ENCODE results near the gene EHD3. TPM values are rescaled to one million over a fixed set of nuclear protein-coding genes. Genes with fewer than 3 reads are reported as not detected.

The EHD3 gene
- total RNA-seq, 1 donor from 2014 or later: 26.6 TPM

DNA sequence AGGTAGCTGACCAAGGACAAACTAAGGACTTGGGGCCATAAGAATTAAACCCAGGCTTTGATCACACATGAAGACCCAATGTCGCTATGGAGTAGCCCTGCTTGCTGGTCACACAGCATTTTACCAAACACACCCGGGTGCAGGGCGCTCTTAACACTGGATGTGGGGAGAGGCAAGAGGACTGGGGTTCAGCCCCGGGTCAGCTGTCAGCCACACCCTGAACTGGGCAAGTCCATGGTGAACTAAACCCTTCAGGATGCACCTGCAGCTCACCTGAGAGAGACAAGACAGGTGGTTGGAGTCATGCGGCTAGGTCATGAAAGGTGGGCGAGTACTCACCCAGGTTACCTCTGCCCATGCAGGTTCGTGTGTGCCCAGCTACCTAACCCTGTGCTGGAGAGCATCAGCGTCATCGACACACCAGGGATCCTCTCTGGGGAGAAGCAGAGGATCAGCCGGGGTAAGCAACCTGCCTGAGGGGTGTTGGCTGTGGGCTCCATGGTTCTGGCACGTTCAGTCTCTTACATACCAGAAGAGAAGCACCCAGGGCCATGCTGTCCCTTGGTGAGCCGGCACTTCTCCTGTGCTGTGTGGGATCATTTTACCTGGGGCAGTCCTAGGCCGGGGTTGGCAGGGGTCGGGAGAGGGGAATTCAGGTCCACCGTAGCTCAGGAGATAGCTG lies 15.2 kb downstream of the EHD3 start:
- intact Hi-C loops (cut with DNase I): no loop called here
- peak; percentile 61 for DNase-seq (ENCODE audit: low spot score)

- DNase-seq (ENCODE audit: low spot score): peak; percentile 39
- intact Hi-C loops (cut with DNase I): no loop called here
Observed at GRCh38 chr2:31251018-31251417, 17.1 kb downstream of the EHD3 start.

DNA sequence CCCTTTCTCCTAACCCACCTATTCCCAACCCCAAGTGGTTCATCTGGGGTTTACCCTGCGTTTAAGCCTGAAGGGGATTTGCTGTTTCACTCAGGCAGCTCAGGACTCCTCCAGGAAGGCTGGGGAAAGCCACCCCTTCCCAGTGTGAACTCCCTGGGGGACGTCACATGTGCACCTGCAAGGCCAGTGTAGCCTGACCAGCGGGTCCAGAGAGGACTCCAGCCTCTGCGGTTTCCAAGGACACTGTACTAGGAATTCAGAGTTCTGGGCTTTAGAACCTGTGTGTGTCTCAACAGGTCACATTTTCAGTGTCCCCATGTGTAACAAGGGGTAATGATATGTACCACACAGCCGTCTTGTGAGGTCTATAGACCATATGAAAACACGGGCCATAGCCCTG lies 17.9 kb downstream of the EHD3 start:
- intact Hi-C loops (cut with DNase I): no loop called here
- DNase-seq (ENCODE audit: low spot score): peak; percentile 35

- peak; percentile 67 for DNase-seq (ENCODE audit: low spot score)
- intact Hi-C loops (cut with DNase I): no loop called here
Observed at GRCh38 chr2:31253356-31254131, 19.6 kb downstream of the EHD3 start.

DNA sequence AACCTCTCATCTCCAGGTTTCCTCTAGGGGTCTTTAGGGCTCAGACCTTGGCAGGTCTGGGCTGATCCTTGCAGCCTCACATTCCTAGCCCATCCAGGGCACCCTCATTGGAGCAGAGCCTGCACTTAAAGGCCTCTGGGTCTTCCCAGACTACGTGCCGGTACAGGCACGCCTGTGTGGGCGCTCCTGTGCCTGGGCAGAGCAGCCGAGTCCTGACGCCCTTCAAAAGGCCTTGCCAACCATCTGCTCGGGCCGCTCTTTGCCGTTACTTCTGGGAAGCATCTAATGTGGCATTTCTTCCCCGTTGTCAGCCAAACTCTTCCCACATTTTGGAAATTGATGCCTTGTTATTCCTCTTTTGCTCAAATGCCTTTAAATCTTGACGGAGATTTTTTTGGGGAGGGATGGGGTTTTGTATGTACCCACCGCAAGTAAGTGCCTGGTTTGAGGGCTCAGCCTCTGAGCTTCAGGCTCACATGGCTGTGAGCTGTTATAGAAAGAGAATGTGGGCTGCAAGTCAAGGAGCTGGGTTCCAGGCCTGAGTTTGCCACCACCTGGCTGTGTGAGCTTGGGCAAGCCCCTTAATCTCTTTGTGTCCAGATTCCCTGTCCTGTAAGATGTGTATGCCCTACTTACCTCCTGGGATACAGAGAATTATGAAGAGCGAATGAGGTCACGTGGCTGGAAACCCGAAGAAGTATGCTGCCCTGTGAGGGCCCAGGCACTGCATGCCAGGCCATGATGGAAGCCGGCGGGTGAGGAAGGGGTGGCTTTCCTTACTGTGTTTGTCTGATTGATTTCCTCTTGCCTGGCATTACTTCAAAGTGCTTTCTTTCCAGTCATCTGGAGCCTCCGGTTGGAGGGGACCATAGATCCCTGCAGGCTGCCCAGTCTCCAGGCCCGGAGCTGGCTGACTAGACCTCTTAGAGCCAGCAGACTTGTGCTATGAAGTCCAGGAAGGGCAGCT lies 20.6 kb downstream of the EHD3 start:
- DNase-seq (ENCODE audit: low spot score): peak; percentile 66
- intact Hi-C loops (cut with DNase I): no loop called here

- no peak for DNase-seq (ENCODE audit: low spot score)
- intact Hi-C loops (cut with DNase I): no loop called here
Observed at GRCh38 chr2:31255911-31256571, 22.1 kb downstream of the EHD3 start.

DNA sequence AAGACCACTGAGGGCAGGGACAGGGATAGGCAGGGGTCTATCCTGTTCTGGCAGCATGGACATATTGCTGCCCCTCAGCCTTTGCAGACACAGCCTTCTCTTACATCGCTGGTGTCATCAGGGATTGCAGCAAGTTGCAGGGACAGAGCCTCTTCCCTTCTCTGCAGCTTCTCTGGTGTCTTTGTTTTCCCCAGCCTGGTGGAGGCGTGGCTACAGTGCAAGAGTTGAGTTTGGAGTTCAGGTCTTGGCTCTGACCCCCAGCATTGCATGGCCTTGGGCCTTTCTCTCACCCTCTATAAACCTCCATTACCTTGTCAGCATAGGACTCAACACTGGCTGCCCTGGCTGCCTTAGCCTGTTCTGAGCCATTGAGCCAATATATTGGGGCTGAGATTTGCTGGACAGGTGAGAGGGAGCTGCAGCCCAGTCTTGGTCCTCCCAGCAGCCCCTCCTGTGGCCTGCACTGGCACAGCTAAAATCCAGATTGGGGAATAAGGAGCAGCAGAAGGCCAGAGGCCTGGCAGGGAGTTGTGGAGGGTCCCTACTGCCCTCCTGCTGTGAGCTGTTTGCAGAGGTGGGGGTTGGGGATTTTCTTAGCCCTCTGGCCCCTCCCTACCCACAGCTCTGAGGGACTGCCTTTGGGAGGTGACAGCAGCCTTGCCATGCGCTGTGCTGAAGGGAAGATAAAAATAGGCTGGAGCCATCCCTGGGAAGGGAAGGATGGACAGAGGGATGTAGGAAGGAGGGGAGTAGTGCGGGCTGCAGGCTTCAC lies 22.8 kb downstream of the EHD3 start:
- DNase-seq (ENCODE audit: low spot score): no peak
- intact Hi-C loops (cut with DNase I): no loop called here

DNA sequence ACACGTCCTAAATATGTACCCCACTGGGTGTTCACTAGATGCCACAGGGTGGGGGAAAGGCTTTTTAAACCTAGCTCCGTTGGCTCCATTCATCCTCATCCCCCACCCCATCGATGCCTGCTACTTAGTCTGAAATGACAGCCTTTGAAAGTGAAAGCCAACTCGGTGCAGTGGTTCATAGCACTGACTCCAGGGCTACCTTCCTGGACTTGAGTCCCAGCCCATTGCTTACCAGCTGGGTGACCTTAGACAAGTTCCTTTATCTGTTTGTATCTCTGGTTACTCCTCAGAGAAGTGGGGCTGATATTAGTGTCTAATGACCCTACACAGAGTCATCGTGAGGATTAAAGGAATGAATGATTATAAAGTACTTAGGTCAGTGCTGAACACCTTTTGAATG lies 24.4 kb downstream of the EHD3 start:
- intact Hi-C loops (cut with DNase I): no loop called here
- DNase-seq (ENCODE audit: low spot score): no peak

DNA sequence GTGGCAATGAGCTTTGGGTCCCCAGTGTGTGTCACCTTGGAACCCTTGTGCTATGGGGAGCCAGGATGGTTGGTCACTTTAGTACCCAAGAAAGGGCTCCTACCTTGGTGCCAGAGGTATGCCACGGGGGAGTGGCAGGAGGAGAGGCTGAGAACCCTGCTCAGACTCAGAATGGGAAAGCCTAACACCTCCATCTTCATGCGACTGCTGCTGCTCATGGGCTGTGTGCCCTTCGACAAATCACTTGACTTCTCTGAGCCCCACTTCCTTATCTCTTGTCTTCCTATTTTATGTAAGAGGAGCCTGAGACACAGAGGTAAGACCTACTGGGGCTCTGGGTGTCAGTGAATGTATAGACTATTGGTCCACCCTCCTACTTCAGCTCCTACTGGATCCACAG lies 25.1 kb downstream of the EHD3 start:
- intact Hi-C loops (cut with DNase I): no loop called here
- no peak for DNase-seq (ENCODE audit: low spot score)

- no peak for DNase-seq (ENCODE audit: low spot score)
- intact Hi-C loops (cut with DNase I): no loop called here
Observed at GRCh38 chr2:31260870-31261269, 26.9 kb downstream of the EHD3 start.

- DNase-seq (ENCODE audit: low spot score): no peak
- intact Hi-C loops (cut with DNase I): no loop called here
Observed at GRCh38 chr2:31263636-31264190, 29.8 kb downstream of the EHD3 start.

DNA sequence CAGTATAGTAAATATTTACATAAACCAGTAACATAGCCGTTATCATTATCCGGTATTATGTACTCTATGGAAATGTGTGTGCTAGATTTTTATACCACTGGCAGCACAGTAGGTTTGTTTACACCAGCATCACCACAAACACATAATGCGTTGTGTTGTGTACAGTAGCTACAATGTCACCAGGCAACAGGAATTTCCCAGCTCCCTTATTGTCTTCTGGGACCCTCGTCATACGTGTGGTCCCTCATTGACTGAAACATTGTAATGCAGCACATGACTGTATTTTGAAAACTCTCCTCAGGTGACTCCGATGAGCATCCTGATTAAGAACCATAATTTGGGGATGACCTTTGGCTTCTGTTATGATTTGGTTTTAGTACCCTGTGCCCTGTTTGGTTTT lies 31.3 kb downstream of the EHD3 start:
- DNase-seq (ENCODE audit: low spot score): no peak
- intact Hi-C loops (cut with DNase I): no loop called here

- intact Hi-C loops (cut with DNase I): no loop called here
Observed at GRCh38 chr2:31266804-31267203, 32.9 kb downstream of the EHD3 start.

GRCh38 chr2:31267437-31268120 lies 33.6 kb downstream of the EHD3 start:
- intact Hi-C loops (cut with DNase I): no loop called here

More at GRCh38 chr2:31266804-31267203, 32.9 kb downstream of the EHD3 start:
- DNase-seq (ENCODE audit: low spot score): no peak

DNA sequence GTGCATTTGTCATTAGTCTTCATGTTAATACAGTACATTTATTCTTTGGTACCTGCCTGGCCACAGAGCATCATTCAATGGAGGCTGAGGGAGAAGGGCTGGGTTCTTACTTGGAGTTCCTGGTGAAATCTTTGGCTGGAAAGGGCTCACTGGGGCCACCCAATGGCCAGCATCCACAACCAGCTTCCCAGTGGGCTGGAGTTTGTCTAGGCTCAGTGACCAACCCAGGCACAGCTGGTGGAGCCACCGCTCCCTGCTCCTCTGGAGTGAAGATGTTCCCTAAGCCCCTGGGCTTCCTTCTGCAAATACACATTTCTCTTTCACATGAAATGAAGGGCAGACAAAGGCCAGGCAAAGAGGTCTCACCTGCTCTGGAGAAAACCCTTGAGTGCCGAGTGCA lies 34.4 kb downstream of the EHD3 start:
- DNase-seq (ENCODE audit: low spot score): no peak
- intact Hi-C loops (cut with DNase I): no loop called here

More at GRCh38 chr2:31267437-31268120, 33.6 kb downstream of the EHD3 start:
- DNase-seq (ENCODE audit: low spot score): no peak

DNA sequence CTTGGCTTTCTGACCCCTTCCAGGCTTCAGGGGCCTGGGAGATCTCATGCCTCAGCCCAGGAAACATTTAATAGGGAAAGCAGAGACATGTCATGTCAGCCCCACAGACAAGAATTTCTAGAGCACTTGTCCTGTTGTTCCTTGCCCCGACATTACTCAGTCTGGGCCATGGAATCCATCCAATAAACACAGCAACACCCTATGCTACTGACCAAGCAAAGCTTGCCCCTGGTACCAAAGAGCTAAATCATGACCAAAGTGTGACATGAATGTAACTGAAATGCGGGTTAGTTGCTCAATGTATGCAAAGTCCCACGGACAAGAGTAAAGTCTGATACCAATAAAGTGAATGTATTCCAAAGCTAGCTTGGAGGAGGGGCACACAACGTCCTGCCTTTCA lies 35.1 kb downstream of the EHD3 start:
- intact Hi-C loops (cut with DNase I): no loop called here
- DNase-seq (ENCODE audit: low spot score): no peak

GRCh38 chr2:31270131-31270530 lies 36.2 kb downstream of the EHD3 start:
- DNase-seq (ENCODE audit: low spot score): no peak
- intact Hi-C loops (cut with DNase I): no loop called here

DNA sequence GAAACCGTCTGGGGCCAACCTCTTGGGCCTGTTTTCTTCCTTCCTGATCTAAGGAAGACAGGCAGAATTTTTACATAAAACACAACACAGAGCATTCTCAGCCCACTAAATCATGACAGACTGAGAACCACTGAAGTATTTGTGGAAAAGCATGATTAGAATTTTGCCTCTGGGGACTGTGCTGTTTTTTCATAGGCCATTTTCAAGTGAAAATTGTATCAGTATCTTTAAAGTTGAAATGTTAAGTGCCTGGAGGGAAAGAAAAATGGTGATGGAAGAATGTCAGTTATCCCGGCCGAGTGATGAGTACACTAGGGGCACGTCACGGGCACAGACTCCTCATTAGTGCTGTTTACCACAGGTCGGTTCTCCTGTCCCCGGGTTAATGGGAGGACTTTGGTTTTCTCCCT lies 36.9 kb downstream of the EHD3 start:
- intact Hi-C loops (cut with DNase I): no loop called here
- DNase-seq (ENCODE audit: low spot score): no peak
